Measurements from ENCODE around the gene DIPK1B.

DIPK1B gene

GRCh38 chr9:136666372-136667213, 45.8 kb upstream of the DIPK1B start:
- TF ChIP-seq CTCF (conservative IDR thresholded peaks at IDR 0.05), result no peak
- peak overlapping the region; percentile 60; the same call in 1 of the 2 replicates for H3K27ac ChIP-seq

DNA sequence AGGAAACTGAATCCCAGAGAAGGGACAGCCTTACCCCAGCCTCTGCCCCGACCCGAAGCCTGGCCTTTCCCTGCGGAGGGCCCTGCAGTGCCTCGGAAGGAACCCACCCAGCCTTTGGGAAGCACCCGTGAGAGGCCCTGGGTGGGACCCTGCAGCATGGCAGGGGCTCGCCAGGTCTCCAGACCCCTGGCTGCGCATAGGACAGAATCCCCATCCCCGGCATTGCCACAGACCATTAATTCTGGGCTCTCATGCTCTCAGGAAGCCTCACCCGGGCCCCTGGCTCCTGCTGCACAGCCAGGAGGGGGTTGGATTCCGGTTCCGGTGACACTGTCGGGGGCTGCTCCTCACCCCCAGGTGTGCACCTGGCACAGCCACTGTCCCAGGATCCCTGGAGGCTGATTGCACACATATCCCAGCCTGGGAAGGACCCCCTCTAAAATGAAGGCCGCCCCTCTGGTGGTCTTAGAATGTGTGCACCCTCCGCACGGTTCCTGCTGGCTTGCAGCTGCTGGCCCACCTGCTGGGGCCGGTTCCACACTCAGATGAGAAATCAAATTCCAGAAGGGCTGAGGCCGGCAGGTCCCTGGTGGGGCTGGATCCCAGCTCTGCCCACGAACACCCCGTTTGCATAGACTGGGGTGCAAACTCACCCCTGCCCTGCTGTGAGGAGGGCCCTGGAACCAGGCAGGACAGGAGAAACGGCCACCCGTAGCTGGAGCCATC, 45.0 kb upstream of the DIPK1B start:
- no peak overlapping the region for H3K27ac ChIP-seq

GRCh38 chr9:136667940-136668760, 44.2 kb upstream of the DIPK1B start:
- no peak for TF ChIP-seq CTCF (conservative IDR thresholded peaks at IDR 0.05)
- no peak overlapping the region for H3K27ac ChIP-seq

More for the DNA sequence above, 45.0 kb upstream of the DIPK1B start:
- TF ChIP-seq CTCF (conservative IDR thresholded peaks at IDR 0.05), result no peak

- TF ChIP-seq CTCF (conservative IDR thresholded peaks at IDR 0.05), result no peak
- no peak overlapping the region for H3K27ac ChIP-seq
These were observed 43.2 kb upstream of the DIPK1B start for GRCh38 chr9:136668983-136669790.

DNA sequence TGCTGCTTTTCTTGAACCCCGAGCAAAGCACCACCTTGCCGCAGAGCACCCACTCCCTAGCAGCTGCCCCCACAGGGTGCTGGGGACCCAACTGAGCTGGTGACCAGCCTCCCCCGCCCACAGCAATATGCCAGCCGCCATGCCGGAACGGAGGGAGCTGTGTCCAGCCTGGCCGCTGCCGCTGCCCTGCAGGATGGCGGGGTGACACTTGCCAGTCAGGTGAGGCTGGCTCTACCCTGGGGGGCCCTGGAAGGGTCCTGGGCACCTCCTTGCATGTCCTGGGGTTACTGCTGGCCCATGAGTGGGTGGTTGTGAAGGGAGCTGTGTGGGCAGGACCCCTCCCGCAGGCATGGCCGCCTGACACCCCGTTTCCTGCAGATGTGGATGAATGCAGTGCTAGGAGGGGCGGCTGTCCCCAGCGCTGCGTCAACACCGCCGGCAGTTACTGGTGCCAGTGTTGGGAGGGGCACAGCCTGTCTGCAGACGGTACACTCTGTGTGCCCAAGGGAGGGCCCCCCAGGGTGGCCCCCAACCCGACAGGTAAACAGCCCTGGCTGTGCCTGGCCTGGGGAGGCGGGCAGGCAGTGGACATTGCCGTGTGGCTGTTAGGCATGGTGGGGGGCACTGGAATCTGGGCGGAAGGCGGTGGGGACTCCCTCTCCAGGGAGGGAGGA, 42.4 kb upstream of the DIPK1B start:
- no peak overlapping the region for H3K27ac ChIP-seq
- TF ChIP-seq CTCF (conservative IDR thresholded peaks at IDR 0.05), result no peak

DNA sequence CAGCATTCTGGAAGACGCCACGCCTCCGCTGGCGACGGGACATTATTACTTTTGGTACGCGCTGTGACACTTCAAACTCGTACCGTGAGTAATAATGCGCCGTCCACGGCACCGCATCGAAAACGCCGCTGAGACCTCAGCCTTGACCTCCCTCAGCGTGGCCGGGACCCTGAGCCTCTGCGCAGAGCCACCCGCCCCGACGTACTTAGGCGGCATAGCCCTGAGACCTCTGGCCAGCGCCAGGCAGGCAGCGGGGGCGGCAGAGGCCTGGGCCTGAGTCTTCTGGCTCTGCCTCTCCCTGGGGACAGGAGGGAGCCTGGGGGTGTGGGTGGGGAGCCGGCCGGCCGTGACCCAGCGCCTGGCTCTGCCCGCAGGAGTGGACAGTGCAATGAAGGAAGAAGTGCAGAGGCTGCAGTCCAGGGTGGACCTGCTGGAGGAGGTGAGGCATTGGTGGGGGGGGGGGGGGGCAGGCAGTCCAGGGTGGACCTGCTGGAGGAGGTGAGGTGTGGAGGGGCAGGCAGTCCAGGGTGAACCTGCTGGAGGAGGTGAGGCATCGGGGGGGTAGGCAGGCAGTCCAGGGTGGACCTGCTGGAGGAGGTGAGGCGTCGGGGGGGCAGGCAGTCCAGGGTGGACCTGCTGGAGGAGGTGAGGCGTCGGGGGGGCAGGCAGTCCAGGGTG, 41.7 kb upstream of the DIPK1B start:
- TF ChIP-seq CTCF (conservative IDR thresholded peaks at IDR 0.05), result no peak

More for the DNA sequence above, 41.7 kb upstream of the DIPK1B start:
- no peak overlapping the region for H3K27ac ChIP-seq
